Fibroblast of lung (primary cell): ENCODE measurements around the gene CNDP2. TPM values are rescaled to one million over a fixed set of nuclear protein-coding genes. Genes with fewer than 3 reads are reported as not detected.

ENCODE experiments used
- DNase-seq, 2 donors: peaks; one replicate each; pipeline versions ENCODE4 v3.0.0 to v3.0.0-alpha.2; 2010; ENCODE audit warnings: low read depth in 2 of 2
- H2AFZ ChIP-seq: 2 replicates; pipeline ENCODE4 v1.5.1; 2012; ENCODE audit warnings: low read length, control low read depth, inconsistent platforms
- H3K27ac ChIP-seq: 2 replicates; pipeline ENCODE4 v1.5.1; 2011; ENCODE audit warnings: low read length, control low read depth; ENCODE audit not compliant: insufficient read depth
- H3K27me3 ChIP-seq: 2 replicates; pipeline ENCODE4 v1.5.1; 2011; ENCODE audit warnings: mild to moderate bottlenecking, low read length; ENCODE audit not compliant: control insufficient read depth, insufficient read depth
- H3K36me3 ChIP-seq: 2 replicates; pipeline ENCODE4 v1.5.1; 2011; ENCODE audit warnings: low read length; ENCODE audit not compliant: control insufficient read depth, insufficient read depth
- H3K4me1 ChIP-seq: 2 replicates; pipeline ENCODE4 v1.5.1; 2011; ENCODE audit warnings: low read length; ENCODE audit not compliant: control insufficient read depth, insufficient read depth; ENCODE audit errors: extremely low read depth
- H3K4me2 ChIP-seq: 2 replicates; pipeline ENCODE4 v1.5.1; 2011; ENCODE audit warnings: low read length, control low read depth; ENCODE audit not compliant: insufficient read depth; ENCODE audit errors: extremely low read depth
- H3K4me3 ChIP-seq, 4 experiments: fragments of 200-600 bp in 1 of 4; sonication (generic) in 1 of 4; replicated peaks in 1 of 4; 2 replicates each; pipeline ENCODE4 v1.5.1; 2011 to 2016; ENCODE audit warnings: low read length in 4 of 4, low read depth in 3 of 4, mild to moderate bottlenecking in 3 of 4, control low read depth in 2 of 4, inconsistent platforms in 1 of 4, mixed read lengths in 1 of 4; ENCODE audit not compliant: insufficient read depth in 1 of 4; ENCODE audit errors: control extremely low read depth in 1 of 4
- H3K79me2 ChIP-seq: 2 replicates; pipeline ENCODE4 v1.5.1; 2012; ENCODE audit warnings: mild to moderate bottlenecking, low read length, inconsistent platforms; ENCODE audit not compliant: control insufficient read depth, insufficient read depth
- H3K9ac ChIP-seq: 2 replicates; pipeline ENCODE4 v1.5.1; 2011; ENCODE audit warnings: mild to moderate bottlenecking, low read length, control low read depth; ENCODE audit not compliant: insufficient read depth
- H3K9me3 ChIP-seq: 2 replicates; pipeline ENCODE4 v1.5.1; 2012; ENCODE audit warnings: low read depth, low read length; ENCODE audit not compliant: control insufficient read depth, insufficient read depth
- H4K20me1 ChIP-seq: 2 replicates; pipeline ENCODE4 v1.5.1; 2011; ENCODE audit warnings: low read length; ENCODE audit not compliant: control insufficient read depth, insufficient read depth; ENCODE audit errors: extremely low read depth
- EZH2 ChIP-seq: IDR thresholded peaks from 2 replicates; pipeline ENCODE4 v1.5.1; 2012; ENCODE audit warnings: low read length, control low read depth, mild to moderate bottlenecking; ENCODE audit errors: missing control alignments
- polyA plus RNA-seq, 2 donors: library from polyadenylated mRNA; depleted of rRNA in 1 of 2; stranded (reverse) in 1 of 2; unstranded in 1 of 2; fragments of >200 nt; gene quantifications; 2 replicates each; pipeline ENCODE4 v1.2.1, GENCODE V29; 2011 to 2012; ENCODE audit warnings: missing spikeins in 1 of 2
- total RNA-seq: library from RNA; depleted of rRNA; stranded (reverse); fragments of >200 nt; gene quantifications from 2 replicates; pipeline ENCODE4 v1.2.1, GENCODE V29; 2014
- TF ChIP-seq, protein P1 (sequence below), 2 donors: IDR thresholded peaks in 1 of 2; conservative IDR thresholded peaks in 1 of 2; 1 replicate in 1 of 2; 2 replicates in 1 of 2; pipeline ENCODE4 v1.5.1; 2011 to 2012; ENCODE audit warnings: low read length in 2 of 2, control low read depth in 1 of 2, inconsistent platforms in 1 of 2, low read depth in 1 of 2, mild to moderate bottlenecking in 1 of 2

Gene CNDP2
- total and polyA plus RNA-seq, 2 donors (not counting 1 experiment from before 2014, with no cell fraction given): 41.8 to 69.8 TPM

DNA sequence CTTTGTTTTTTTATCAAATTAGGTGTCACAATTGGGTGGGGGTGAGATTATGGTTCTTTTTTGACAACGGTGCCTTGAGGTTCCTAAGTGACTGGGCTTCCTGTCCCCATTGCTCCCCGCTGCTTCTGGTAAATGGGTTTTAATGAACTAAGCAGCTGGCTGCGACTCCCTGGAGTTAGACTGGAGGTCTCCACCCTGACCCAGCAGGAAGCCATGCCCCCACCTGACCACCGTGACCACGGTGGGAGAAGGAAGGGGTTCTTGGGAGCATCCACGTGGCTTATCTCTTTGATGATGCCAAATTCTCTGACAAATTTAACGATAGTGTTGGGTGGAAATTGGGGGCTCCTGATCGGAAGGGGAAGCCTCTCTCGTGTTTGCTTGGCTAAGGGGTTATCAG, 12.2 kb downstream of the CNDP2 start:
- no peak overlapping the region for H3K27ac ChIP-seq
- H3K9ac ChIP-seq: no peak overlapping the region
- TF ChIP-seq, protein P1, sequence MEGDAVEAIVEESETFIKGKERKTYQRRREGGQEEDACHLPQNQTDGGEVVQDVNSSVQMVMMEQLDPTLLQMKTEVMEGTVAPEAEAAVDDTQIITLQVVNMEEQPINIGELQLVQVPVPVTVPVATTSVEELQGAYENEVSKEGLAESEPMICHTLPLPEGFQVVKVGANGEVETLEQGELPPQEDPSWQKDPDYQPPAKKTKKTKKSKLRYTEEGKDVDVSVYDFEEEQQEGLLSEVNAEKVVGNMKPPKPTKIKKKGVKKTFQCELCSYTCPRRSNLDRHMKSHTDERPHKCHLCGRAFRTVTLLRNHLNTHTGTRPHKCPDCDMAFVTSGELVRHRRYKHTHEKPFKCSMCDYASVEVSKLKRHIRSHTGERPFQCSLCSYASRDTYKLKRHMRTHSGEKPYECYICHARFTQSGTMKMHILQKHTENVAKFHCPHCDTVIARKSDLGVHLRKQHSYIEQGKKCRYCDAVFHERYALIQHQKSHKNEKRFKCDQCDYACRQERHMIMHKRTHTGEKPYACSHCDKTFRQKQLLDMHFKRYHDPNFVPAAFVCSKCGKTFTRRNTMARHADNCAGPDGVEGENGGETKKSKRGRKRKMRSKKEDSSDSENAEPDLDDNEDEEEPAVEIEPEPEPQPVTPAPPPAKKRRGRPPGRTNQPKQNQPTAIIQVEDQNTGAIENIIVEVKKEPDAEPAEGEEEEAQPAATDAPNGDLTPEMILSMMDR (conservative IDR thresholded peaks at IDR 0.05 in 1 of 2, IDR thresholded peaks at IDR 0.05 in 1 of 2; ENCODE audit: low read depth in 1 of 2, low read length in 2 of 2): no peak
- no peak for TF ChIP-seq EZH2
- no peak for DNase-seq
- H3K4me1 ChIP-seq: no peaks in the 10 kb centered on the region
- H3K36me3 ChIP-seq: peaks cover 20% of the 10 kb centered on the region
- no peak overlapping the region for H3K4me3 ChIP-seq
- H2AFZ ChIP-seq: no peak overlapping the region
- H3K79me2 ChIP-seq: no peaks in the 10 kb centered on the region
- no peak overlapping the region for H3K4me2 ChIP-seq
- H3K9me3 ChIP-seq: no peaks in the 10 kb centered on the region
- no peaks in the 10 kb centered on the region for H3K27me3 ChIP-seq
- H4K20me1 ChIP-seq: no peaks in the 10 kb centered on the region

DNA sequence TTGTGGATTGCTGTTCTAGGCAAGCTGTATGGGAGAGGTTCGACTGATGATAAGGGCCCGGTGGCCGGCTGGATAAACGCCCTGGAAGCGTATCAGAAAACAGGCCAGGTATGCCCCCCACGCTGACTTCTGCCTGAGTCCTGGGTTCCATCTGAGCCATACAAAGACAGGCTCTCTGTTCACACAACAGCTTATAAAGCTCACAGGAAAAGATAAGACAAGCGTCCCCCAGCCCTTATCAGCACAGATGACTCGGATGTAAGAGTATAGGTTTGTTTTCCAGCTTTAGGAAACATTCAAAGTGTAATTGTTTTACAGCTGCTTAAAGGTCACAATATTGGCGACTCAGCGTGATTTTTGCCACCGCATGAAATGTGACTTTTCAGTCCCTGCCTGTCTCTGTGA, 12.7 kb downstream of the CNDP2 start:
- Histone ChIP-seq H3K4me3 (no peak overlapping the region), H3K4me1 (no peaks in the 10 kb centered on the region), H3K9ac (no peak overlapping the region), H3K9me3 (no peaks in the 10 kb centered on the region), H2AFZ (no peak overlapping the region), H3K36me3 (peaks cover 22% of the 10 kb centered on the region), H3K27me3 (no peaks in the 10 kb centered on the region), H3K79me2 (no peaks in the 10 kb centered on the region), H3K4me2 (no peak overlapping the region), H4K20me1 (no peaks in the 10 kb centered on the region), H3K27ac (no peak overlapping the region)
- TF ChIP-seq, protein P1 (conservative IDR thresholded peaks at IDR 0.05 in 1 of 2, IDR thresholded peaks at IDR 0.05 in 1 of 2; ENCODE audit: low read depth in 1 of 2, low read length in 2 of 2): no peak
- TF ChIP-seq EZH2: no peak
- DNase-seq: no peak

DNA sequence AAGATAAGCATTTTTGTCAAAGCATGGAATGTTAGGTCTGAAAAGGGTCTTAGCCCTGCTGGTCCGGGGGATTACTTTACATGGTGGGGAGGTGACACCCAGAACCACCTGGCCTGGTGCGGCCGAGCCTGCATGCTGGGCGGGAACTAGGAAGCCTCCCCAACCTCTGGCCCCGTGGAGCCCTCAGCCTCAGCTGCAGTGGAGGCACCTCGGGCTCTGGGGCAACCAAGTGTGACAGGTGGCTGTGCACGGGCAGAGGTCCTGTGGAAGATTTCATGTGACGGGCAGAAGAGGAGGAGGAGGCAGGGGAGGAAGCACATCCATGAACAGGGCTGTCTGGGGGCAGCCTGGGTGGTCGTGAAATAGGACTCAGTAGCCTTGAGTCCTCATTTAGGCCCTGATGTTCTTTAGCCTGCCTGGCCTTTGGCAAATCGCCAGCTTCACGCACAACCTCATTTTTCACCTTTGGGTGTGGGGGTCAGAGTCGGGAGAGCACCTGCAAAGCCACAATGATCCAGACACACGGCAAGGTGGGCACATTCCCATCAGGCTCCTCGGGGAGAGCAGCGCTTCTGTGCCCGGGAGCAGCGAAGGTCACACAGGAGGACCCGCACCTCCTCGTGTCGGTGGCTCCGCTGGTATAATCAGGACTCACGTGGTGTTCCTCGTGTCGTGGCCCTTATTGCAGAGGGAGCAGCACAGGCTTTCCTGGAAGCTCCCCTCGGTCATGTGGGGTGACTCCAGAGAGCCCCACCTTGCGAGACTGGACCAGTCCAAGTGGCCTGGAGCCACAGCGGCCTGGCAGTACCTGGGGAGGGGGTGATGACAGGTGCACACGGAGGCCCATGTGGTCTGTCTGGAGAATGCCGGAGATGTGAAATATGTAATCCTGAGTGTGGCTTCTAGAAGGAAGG, 13.9 kb downstream of the CNDP2 start:
- no peaks in the 10 kb centered on the region for H4K20me1 ChIP-seq
- no peak for DNase-seq
- no peaks in the 10 kb centered on the region for H3K9me3 ChIP-seq
- no peak overlapping the region for H3K27ac ChIP-seq
- H3K4me2 ChIP-seq: no peak overlapping the region
- H3K79me2 ChIP-seq: no peaks in the 10 kb centered on the region
- TF ChIP-seq EZH2: no peak
- TF ChIP-seq, protein P1 (conservative IDR thresholded peaks at IDR 0.05 in 1 of 2, IDR thresholded peaks at IDR 0.05 in 1 of 2; ENCODE audit: low read depth in 1 of 2, low read length in 2 of 2): no peak
- peaks cover 22% of the 10 kb centered on the region for H3K36me3 ChIP-seq
- no peaks in the 10 kb centered on the region for H3K4me1 ChIP-seq
- no peak overlapping the region for H3K9ac ChIP-seq
- H3K27me3 ChIP-seq: no peaks in the 10 kb centered on the region
- H3K4me3 ChIP-seq: no peak overlapping the region
- H2AFZ ChIP-seq: no peak overlapping the region
